Femur (tissue), 1 donor: ENCODE results near the gene SQOR.

ENCODE experiments used
- DNase-seq: peaks from one replicate; pipeline ENCODE4 v3.0.0-alpha.2; 2017

SQOR gene

GRCh38 chr15:45664451-45664850 is 29.6 kb downstream of the SQOR start:
- no peak for DNase-seq

DNA sequence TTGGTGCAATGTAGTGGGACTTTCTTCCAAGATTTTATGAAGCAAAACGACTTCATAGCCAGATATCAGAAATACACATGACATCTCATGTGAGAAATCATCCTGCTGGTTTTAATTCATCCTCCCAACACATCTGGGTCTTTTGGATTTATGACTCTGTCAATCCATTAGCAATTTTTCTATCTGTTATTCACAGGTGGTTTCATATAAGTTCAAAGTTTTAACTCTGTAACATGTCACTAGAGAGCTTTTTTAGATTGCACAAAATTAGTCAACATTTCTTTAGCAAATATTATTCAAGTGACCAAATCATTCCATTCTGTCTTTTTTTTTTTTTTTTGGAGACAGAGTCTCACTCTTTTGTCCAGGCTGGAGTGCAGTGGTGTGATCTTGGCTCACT is 30.4 kb downstream of the SQOR start:
- DNase-seq: no peak

- no peak for DNase-seq
Observed at GRCh38 chr15:45666119-45666875, 31.5 kb downstream of the SQOR start.

- no peak for DNase-seq
Observed at GRCh38 chr15:45667002-45667401, 32.2 kb downstream of the SQOR start.

DNA sequence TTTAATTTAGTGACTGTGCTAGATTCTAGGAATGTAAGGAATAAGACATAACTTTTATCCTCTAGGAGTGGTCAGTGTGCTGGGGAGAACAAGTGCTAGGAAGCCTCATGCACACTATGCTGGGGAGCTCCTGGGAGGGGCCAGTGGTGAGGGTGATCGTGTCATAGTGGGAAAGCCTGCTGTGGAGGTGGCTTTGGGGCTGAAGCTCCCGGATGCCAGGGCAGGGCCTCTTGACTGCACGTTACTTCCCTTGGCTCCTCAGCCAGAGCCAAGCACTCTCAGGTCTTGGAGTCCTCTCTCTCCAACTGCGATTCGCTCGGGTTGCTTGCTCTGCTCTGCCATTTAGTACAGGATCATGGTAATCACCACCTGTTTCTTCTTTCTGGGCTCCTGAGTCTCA is 33.6 kb downstream of the SQOR start:
- no peak for DNase-seq

DNA sequence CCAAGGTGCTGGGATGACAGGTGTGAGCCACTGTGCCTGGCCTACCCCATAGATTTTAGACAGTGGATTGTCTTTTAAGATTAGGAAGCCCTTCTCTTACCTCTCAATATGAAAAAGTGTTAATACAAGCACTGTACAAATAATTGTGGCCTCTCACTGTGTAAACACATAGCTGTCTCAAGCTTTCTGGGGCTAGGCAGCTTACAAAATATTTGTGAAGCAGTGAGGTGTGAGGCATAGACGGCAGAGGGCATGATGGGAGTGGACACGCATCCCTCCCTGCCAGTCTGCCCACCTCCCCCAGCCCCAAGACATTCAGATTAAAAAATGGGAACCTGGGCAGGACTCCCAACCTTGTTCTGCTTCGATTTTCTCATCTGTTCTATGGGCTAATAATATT is 34.6 kb downstream of the SQOR start:
- DNase-seq: no peak

GRCh38 chr15:45670091-45670490 is 35.3 kb downstream of the SQOR start:
- DNase-seq: no peak

DNA sequence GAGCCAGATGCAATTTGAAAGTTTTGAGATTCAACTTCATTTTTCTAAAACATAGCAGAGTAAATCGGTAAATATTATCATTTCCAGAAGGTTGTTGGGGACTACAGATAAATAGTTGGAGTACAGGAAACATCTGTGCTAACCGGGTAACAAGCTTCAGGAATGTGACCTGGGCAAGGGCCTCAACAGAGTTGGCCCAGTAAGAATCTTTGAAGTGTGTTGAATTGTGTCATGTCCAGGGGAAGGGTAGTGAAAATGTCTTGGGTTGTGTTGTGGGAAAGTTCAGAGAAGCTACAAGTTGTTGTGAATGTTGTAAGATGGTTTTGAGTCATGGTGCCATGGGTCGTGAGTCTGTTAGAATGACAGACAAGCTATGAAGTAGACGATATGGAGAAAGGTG is 35.7 kb downstream of the SQOR start:
- no peak for DNase-seq

GRCh38 chr15:45674677-45675076 is 39.8 kb downstream of the SQOR start:
- no peak for DNase-seq

GRCh38 chr15:45677797-45678196 is 43.0 kb downstream of the SQOR start:
- no peak for DNase-seq

GRCh38 chr15:45678459-45679178 is 43.8 kb downstream of the SQOR start:
- no peak for DNase-seq

GRCh38 chr15:45684533-45684932 is 49.7 kb downstream of the SQOR start:
- DNase-seq: no peak

DNA sequence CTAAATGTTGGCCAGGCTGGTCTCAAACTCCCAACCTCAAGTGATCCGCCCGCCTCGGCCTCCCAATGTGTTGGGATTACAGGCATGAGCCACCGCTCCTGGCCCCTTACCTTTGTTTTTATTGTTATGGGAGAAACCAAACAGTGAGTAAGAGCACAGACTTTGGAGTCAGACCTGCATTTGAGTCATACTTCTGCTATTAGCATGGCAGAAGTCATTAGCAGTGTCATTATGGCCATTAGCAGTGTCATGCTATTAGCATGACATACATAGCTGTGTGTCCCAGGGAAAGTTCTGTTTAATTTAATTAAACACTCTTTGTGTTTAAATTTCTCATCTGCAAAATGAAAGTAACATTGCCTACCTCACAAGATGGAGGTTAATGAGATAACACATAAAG is 54.8 kb downstream of the SQOR start:
- no peak for DNase-seq

DNA sequence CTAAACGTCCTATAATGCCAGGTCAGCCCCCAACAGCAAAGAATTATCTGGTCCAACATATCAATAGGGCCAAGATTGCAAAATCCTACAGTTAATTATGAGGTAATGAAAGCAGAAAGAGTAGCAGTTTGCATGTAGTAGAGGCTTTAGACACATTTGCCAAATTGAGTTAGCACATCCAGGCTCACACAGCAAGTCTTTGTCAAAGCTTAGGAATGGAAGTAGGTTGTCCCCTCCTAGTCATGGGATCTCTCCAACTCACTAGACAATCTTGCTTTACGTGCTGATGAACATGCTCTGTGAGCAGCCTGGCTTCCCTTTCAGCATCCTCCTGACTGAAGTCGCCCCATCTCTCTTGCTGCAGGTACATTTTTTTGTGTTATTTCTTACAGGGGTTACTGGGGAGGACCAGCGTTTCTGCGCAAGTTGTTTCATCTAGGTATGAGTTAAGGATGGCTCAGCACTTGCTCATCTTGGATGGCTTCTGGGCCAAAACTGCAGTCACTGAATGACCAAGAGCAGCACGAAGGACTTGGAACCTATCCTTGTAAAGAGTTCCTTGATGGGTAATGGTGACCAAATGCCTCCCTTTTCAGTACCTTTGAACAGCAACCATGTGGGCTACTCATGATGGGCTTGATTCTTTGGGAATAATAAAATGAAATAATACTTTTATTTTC is 55.9 kb downstream of the SQOR start:
- no peak for DNase-seq

GRCh38 chr15:45701108-45701507 is 66.3 kb downstream of the SQOR start:
- no peak for DNase-seq

DNA sequence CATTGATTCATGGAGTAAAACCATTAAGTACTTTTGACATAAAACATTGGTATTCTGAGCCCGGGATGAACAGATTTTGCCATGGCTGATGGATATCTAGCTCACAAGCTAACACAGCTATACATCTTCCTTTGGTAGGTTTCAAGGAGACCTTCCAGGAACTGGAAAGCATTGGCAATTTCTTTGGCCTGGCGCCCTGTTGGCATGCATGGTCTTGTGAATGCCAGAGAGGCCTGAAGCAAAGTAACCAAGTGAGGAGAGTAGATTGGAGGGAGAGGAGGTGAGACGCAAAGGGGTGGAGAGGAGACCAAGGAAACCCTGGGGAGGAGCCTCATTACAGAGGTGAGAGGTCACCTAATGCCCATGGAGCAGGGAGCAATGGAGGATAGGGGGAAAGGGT is 67.2 kb downstream of the SQOR start:
- DNase-seq: no peak

DNA sequence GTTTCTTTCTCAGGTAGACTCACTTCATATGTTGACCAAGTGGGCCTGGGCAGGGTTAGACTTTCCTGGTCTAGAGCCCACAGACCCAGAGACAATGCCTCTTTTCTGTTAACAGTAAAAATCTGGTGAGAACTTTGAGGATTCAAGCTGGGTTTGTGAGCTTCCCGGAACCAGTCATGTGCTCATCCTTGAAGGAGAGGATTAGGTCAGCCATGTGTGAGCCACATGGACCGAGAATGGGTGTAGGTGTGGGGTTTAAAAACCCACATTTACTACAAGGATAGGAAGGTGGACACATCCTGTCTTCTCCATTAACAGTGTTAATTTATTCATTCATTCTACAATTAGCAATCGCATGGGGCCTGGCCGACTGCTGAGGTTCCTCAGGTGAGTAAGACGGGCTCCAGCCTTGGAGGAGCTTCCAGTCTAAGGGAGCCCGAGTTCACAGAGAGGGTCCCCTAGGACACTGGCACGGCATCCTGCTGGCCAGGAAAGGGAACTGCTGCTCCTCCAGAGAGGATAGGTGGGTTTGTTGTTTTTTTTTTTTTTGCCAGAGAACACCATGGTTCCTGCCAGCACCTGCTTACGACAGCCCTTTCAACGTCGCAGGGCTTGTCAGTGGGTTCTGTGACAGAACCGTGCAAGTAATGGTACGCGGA is 69.0 kb downstream of the SQOR start:
- no peak for DNase-seq

GRCh38 chr15:45704329-45705249 is 69.8 kb downstream of the SQOR start:
- DNase-seq: no peak

- DNase-seq: peak; percentile 84
Observed at GRCh38 chr15:45705510-45706473, 71.0 kb downstream of the SQOR start.

DNA sequence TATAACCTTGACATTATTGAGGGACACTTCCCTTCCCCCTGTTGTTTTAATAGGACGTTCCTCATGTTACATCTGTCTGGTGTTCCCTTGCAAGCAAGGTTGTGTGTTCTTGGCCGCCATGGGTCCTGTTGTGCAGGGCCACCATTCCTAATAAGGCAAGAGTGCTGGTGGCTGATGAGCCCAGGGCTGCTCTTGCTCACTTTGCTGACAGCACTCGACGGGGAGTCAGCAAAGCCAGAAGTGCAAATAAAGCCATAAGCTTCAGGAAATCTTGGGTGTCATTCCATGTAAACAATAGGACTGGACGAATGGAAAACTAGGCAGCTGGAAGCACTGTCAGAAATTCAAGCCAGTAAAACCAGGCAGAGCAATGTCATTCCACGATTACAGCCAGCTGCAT is 75.8 kb downstream of the SQOR start:
- DNase-seq: no peak
